NCI-H2227 (cell line): Measurements from ENCODE around the gene CEND1.

Source experiments
- DNase-seq: peaks from one replicate; lab custom pipeline; 2025; ENCODE audit not compliant: unreplicated experiment; lab: John Stamatoyannopoulos, UW

Gene CEND1

DNA sequence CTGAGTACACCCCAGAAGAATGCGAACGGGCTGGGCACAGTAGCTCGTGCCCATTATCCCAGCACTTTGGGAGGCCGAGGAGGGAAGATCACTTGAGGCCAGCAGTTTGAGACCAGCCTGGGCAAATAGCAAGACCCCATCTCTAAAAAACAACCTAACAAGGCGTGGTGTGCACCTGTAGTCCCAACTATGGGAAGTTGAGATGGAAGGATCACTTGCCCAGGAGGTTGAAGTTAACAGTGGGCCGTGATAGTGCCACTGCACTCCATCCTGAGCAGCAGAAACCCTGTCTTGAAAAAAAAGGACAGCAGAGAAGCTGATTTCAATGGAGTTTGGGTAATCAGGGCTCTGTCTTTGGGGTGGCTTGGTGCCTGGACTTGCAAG is 23.2 kb upstream of the CEND1 start:
- DNase-seq = no peak

DNA sequence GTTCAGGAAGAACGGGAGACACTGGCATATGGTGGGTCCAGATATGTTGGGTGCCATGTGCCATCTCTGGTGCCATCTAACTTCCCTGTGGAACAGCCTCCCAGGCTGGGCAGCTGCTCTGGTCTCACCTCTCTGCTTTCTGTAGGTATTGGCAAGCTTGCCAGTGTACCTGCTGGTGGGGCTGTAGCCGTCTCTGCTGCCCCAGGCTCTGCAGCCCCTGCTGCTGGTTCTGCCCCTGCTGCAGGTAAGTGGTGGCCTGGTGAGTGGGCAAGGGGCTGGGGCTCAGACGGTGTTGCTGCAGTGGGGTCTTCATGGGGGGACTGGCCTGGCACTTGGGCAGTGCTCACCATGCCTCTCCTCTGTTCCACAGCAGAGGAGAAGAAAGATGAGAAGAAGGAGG is 22.5 kb upstream of the CEND1 start:
- DNase-seq = no peak

DNA sequence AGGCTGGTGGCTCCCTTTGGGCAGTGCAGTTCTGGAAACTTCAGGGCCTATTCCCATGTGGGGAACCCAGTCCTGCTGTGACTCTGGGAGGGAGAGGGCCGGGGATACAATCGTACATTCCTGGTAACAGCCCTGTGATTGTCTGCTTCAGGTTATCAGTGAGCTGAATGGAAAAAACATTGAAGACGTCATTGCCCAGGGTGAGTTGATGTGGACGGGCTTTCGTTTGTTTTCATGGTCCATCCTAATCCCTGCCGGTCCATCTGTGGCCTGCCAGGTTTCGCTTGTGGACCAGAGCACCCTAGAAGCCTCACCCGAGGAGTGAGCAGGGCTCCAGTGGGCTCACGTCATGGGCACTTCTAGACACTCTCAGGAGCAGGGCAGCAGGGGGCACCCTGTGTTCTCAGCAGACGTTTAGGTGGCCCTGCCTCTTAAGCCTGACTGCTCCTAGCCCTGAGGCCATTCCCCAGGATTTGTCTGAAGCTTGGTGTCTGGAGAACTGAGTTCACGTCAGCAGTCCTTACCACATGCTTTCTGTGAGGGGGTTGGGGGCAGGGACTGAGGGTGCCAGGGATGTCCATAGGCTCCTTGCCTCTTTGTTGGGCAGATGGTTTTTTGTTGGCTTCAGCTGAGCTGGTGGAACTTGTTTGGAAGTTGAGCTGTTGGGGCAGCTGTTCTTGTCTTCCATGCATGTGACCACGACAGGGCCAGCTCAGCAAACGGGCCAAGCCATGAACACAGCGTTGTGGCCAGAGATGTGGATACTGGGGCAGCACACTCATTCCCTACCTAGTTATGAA is 21.8 kb upstream of the CEND1 start:
- DNase-seq = no peak

DNA sequence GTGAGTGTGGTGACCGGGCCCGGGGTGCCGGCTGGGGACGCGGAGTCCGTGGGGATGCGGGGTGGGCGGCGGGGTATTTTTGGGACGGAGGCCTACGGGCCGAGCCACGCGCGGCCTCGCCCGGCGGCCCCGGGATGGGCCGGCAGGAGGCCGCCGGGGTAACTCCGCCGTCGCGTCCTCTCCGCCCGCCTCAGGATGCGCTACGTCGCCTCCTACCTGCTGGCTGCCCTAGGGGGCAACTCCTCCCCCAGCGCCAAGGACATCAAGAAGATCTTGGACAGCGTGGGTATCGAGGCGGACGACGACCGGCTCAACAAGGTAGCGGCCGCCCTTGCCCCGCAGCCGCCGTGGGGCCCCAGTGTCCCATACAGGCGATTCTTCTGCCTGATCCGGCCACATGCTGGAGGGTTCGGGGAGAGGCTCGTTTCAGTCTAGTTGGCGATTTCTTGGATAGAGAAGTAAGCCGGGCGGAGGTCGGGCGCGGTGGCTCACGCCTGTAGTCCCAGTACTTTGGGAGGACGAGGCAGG is 20.2 kb upstream of the CEND1 start:
- DNase-seq = no peak

DNA sequence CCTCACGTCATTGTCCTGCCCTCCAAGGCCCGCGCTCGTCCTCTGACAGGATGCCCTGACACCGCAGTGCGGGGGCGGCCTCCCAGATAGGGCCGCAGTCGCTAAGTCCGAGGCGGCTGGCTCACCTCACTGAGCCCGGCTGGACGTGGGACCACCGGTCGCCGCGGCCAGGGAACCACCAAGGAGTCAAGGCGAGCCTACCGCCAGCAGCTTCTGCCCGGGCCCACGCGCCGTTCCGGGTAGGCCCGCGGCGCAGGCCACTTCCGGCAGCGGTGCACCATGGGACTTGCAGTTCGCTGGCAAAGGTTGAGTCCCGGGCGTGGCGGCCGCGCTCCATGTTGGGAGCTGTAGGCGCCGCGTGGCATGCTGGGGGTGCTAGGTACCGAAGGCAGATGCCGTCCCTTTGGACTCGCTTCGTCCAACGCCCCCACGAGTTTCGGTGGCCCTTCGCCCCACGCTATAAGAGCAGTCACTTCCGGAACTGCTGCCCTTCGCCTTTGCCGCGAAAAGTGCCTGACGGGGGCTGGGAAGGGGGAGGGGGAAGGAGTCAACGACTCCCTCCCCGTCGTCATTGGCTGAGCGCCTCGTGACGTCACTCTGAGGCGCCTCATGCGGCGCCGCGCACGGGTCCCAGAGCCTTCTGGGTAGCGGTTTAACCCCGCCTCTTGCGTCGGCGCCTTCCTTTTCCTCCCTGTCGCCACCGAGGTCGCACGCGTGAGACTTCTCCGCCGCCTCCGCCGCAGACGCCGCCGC is 19.6 kb upstream of the CEND1 start, which contains the start of gene RPLP2:
TSS of gene RPLP2 (plus strand) at position 681 of the 753 bp plus-strand sequence. CDS start 268 bp downstream, outside the sequence.
- DNase-seq = peak; percentile 100

DNA sequence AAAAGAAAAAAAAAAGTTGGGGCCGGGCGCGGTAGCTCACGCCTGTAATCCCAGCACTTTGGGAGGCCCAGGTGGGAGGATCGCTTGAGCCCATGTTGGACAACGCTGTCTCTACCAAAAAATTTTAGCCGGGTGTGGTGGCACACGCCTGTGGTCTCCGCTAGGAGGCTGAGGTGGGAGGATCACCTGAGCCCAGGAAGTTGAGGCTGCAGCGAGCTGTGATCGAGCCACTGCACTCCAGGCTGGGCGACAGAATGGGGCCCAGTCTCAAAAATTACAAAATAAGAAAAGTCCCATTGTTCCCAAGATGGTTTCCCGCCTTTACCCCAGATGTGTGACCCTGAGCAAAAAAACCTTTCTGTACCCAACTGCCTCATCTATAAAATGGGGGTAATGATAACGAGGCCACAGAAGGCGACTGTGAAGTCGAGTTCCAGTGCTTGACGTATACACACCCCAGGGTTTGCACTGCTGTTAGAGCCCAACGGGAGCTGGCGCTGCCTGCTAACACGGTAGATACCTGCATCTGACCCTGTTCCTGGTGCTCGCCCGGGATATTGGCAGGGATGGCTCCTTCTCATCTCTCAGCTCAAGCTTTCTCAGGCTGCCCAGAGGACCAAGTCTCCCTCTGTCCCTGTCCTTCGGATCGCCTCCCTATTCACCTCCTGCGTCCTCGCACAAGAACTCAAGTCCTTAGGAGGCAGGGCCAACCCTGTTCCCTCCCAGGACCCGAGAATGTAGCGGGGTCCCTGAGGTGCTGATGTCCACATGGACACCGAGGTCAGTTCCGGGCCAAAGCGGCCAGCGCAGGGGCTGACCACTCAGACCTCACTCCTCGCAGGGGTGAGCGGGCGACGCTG is 18.8 kb upstream of the CEND1 start:
- DNase-seq = no peak

DNA sequence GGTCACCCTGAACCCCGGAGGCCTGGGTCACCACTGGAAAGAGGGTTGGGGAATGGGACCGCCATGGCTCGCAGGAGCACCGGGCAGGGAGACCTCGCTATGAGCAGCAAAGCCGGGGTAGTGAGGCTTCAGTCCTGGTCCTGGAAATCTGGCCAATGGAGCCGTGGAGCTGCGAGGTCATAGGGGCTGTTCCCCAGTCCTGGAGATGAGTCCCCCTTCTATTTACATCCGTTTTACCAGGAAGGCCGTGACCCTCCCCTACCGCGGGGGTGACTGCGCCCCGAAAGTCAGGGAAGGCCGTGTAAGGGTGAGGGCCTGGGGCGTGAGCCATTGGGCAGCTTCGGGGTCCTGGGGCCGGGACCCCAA is 14.7 kb upstream of the CEND1 start:
- no peak for DNase-seq

DNA sequence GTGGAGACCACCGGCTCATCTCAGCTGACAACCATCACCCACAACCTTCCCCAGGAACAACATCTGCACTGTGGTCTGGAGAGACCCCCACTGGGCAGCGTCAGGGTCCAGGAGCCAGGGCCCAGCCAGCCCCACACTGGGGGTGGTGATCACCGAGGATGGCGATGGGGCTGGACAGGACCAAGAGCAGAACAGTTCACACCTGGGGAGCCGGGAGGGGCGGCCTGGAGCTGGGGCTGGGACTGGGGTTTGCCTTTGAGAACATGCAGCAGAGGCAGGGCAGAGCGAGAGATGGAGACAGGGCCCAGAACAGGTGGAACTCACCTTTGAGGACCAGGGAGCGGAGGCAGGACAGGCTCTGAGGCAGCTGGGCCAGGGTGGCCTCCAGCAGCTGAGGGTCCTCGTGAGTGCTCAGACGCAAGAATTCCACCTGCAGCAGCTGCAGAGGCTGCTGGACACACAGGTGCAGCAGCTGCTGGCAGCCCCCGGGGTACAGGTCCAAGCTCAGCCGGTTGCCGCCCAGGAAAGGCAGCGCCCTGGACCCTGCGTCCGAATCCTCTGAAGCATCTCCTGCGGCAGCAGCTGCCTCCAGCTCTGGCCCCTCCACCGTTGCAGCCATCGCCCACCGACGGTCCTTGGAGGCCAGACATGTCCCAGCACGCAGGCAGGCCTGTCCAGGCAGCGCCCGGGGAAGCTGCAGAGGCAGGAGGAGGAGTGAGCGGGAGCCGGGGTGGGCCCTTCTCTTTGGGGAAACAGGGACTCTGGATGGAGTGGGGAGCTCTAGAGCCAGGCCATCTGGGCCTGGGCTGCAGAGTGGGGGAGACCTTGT is 14.1 kb upstream of the CEND1 start:
- DNase-seq = peak; percentile 79

DNA sequence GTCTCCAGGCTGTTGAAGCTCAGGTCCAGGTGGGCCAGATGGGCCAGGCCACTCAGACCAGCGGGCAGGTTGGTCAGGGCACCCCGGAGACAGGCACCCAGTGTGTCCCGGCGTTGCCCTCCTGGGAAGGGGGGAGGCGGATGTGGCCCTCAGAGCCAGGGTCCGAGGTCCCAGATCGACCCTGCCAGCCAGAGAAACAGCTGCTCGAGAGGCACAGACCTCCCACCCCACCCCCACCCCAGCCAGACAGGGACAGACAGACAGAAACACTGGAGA is 13.5 kb upstream of the CEND1 start:
- no peak for DNase-seq

DNA sequence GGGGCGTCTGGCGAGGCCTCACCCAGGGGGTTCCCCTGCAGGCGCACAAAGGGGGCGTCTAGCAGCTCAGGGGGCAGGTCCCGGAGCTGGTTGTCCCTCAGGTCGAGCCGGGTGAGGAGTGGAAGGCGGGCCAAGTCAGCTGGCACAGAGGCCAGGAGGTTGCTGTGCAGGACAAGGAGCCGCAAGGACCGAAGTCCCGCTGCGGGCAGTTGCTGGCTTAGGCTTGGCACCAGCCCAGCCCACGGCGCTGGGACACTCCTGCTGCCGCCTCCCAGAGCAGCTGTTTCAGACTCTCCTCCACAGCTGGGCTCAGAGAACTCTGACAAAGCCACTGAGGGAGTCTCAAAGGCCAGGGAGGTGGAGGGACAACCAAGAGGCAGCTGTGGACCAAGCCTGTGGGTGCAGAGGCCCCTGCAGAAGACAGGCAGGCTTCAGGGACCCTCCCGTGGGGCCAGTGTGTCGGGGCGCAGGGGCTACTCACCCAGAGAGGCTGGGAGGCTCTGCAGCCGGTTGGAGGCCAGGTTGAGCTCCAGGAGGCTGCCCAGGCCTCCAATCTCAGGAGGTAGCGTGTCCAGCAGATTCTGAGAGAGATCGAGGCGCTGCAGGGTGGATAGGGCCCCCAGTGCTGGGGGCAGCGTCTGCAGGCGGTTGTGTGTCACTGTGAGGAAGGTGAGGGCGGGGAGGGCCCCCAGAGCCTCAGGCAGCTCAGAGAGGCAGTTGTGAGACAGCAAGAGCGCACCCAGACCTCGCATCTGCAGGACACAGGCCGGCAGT is 13.0 kb upstream of the CEND1 start:
- DNase-seq = no peak

DNA sequence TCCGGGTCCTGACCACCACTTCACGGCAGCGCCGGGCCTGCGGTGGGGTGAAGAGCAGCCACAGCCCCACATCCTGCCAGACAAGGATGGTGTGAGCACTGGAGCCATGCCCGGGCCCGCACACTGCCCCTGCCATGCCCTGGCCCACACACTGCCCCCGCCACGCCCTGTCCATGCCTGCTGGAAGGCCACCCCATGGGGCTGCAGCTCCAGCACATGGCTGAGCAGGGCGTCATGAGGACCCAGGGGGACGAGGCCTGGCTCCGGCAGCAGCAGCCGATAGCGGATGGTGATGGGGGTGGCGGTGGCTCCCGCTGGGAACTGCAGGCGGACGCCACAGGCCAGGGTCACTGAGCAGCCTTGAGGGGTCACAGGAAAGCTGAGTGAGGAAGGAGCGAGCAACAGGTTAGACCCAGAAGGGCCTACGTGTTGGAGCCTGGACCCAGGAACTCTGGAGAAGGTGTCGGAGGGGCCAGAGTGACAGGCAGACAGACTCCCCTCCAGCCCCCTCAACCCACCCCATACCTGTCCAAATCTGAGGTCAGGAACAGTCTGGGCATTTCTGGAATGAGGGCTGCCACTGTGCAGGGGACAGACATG is 12.2 kb upstream of the CEND1 start:
- DNase-seq = no peak

DNA sequence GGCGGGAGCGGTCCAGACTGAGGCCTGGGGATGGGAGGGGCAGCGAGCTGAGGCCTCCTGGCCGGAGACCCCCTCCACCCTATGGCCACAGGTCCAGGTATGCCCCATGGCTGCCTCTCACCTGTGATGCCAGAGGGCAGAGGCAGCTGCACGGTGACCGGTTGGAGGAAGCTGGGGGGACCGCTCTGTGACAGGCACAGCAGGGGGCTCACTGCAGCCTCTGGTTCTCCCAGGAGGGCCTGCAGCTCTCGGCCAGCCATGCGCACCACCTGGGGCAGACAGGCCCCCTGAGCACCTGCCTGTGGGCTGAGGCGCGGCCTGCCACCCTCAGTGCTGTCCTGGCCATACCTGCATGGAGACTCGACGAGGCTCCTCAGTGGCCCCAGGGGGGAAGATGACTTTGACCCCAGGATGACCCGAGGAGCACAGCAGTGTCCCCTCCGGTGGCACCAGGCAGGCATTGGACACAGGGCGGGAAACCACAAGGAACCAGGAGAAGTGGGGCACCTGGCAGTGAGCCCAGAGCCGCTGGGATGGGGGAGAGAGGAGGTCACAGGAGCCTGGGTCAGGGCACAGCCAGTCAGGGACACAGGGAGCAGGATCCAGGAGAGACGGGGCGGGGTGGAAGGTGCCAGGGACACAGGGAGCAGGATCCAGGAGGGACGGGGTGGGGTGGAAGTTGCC is 11.3 kb upstream of the CEND1 start:
- no peak for DNase-seq

DNA sequence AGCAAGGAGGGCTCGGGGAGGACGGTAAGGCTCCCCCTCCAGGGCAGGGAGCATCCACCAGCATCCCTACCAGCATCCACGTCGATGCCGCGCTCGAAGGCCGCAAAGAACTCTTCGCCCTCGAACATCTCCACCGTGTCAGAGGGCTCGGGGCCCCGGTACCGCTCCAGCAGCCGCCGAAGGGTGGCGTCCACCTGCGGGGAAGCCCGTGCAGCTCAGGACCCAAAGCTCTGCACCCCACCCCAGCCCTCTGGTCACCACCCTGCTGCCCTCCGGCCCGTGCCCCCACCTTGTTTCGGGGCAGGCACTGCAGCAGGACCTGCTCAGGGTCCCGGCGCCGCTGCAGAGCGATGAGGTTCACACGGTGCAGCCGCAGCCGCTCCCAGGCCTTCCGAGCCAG is 10.6 kb upstream of the CEND1 start:
- no peak for DNase-seq

DNA sequence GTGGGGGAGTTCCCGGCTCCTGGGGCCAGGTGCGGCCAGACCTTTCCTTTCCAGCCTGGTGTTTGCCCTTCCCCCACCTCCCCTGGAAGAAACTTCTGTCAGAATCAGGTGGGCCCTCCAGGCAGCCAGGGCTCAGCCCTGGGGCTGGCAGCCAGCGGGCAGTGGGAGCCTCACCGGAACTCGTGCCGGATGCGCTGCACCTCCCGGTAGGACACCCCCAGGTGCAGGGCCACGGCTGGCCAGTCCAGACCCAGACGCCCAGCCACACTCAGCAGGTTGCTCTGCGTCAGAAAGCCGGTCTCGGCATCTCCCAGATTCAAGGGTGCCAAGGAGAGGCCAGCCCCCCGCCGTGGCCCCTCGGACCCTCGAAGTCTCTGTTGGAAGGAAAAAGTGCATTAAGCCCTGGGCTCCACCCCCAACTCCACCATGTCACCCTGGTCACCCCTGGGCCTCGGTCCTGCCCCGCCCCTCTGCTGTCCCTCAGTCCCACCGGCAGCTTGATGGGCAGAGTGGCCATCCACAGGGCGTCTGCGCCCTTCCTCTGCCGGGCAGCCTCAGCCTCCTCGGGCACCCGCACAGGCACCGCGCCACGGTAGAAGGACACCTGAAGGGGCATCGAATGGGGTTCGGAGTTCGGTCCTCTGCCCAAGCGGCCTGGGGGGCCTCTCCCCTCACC is 9.9 kb upstream of the CEND1 start:
- no peak for DNase-seq

DNA sequence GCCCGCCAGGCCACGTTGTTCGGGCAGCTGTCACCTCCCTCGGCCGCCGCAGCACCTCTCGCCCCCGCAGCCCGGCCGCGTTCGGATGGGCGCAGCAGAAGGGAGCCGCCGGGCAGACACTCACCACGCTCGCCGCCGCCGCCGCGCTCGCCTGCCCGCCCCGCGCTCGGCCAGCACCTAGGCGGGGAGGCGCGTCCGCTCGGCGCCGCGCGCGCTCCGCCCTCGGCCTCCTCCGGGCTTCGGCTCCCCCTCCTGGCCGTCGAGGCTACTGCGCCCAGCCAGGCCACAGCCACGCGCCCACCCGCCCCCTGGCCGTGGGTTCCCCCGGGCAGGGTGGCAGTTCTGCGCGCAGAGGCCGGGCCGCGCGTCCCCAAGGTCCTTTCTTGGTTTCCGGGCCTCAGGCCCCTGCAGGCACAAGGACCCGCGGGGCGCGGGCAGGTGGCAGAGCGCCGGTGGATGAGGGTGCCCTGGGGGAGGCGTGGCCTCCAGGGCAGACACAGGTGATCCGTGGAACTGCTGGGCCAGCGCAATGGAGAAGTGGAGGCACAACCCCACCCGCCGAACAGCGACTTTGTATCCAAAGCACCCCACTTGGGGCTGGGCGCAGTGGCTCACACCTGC is 8.3 kb upstream of the CEND1 start, which contains the start of gene SLC25A22:
TSS of gene SLC25A22 (minus strand) at position 189 of the 621 bp plus-strand sequence. CDS start 3,275 bp downstream, outside the sequence.
- peak; percentile 95 for DNase-seq

DNA sequence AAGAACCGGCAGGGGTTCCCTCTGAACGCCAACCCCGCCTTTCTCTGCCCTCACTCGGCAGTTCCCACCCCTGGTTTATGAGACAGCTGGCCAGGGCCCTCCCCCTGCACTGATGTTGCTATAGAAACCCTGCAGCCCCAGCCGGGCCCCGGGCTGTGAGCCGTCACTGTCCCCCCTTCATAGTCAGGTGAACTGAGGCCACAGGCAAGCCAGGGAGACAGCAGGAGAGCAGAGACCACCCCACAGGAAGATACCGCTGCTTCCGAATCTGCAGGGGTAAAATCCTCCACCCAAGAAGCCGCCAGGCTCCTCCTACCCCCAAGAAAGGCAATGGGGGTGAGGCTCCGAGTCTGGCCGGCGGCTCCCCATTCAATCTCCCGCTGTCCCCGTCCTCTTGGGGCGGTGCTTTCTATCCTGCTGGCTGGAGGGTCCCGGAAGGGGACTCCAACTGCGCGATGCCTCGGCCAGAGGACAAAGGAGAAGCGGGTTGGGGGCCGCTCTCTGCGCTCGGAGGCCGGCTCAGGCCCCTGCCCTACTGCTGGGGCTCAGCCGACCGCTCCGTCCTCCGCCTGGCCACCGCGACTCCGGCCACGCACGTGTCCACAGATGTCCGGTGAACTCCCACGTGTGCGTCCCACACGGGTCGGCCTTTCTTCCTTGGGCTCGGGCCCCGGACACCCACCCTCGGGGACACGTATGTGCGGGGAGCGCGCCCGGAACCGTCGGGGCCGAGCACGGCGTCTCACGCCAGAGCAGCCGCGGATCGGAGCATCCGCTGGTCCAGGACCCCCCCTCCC is 7.6 kb upstream of the CEND1 start:
- DNase-seq = peak; percentile 95
